HG03521 (cell line): Measurements from ENCODE around the gene VAV2.

Source experiments
- ATAC-seq: cut with Tn5 transposase; IDR thresholded peaks from one replicate; pipeline ENCODE4 v1.9.1; 2021; ENCODE audit warnings: mild to moderate bottlenecking, moderate library complexity; ENCODE audit not compliant: unreplicated experiment

Gene VAV2

GRCh38 chr9:133737774-133738639 lies 254.1 kb downstream of the VAV2 start, which contains the start of gene SARDH:
Gene SARDH, minus strand, starts transcription at chr9:133738352. Its CDS starts 4,179 bp downstream, at chr9:133734173.
- ATAC-seq, result no peak

- ATAC-seq, result no peak
These were observed 254.9 kb downstream of the VAV2 start for GRCh38 chr9:133737071-133737773.

GRCh38 chr9:133735931-133736330 lies 256.2 kb downstream of the VAV2 start:
- no peak for ATAC-seq

- ATAC-seq, result no peak
These were observed 256.7 kb downstream of the VAV2 start for GRCh38 chr9:133735415-133735775.

- ATAC-seq, result no peak
These were observed 257.3 kb downstream of the VAV2 start for GRCh38 chr9:133734590-133735414.

GRCh38 chr9:133733796-133734533 lies 258.2 kb downstream of the VAV2 start:
- ATAC-seq, result no peak

GRCh38 chr9:133733421-133733795 lies 258.7 kb downstream of the VAV2 start:
- ATAC-seq, result no peak

- no peak for ATAC-seq
These were observed 259.3 kb downstream of the VAV2 start for GRCh38 chr9:133732639-133733408.

- no peak for ATAC-seq
These were observed 260.1 kb downstream of the VAV2 start for GRCh38 chr9:133731876-133732638.

- no peak for ATAC-seq
These were observed 261.0 kb downstream of the VAV2 start for GRCh38 chr9:133730994-133731715.

GRCh38 chr9:133729617-133730281 lies 262.4 kb downstream of the VAV2 start:
- ATAC-seq, result no peak

- ATAC-seq, result no peak
These were observed 263.1 kb downstream of the VAV2 start for GRCh38 chr9:133728856-133729616.

- ATAC-seq, result no peak
These were observed 264.2 kb downstream of the VAV2 start for GRCh38 chr9:133727876-133728441.

- no peak for ATAC-seq
These were observed 264.7 kb downstream of the VAV2 start for GRCh38 chr9:133727277-133727875.

- no peak for ATAC-seq
These were observed 265.5 kb downstream of the VAV2 start for GRCh38 chr9:133726401-133727276.
